Endothelial cell of umbilical vein (primary cell): ENCODE data around the gene MTFP1. TPM values are rescaled to one million over a fixed set of nuclear protein-coding genes. Genes with fewer than 3 reads are reported as not detected.

Experiments
- BruUV-seq: library from RNA; stranded (reverse); fragments of 400-500 nt; replicated peaks from 2 replicates; lab custom pipeline; 2021; lab: Mats Ljungman, UMichigan
- CTCF ChIA-PET: fragments of 300-600, 350-600 bp; sonication (Branson Sonifier 250); formaldehyde crosslinking; loops from one replicate; lab custom pipeline; 2021; ENCODE audit warnings: antibody characterized with exemption, inconsistent platforms; lab: Charles Lee
- POLR2A ChIA-PET: fragments of 300-600, 350-600 bp; sonication (Branson Sonifier 250); formaldehyde crosslinking; loops from one replicate; lab custom pipeline; 2021; ENCODE audit warnings: antibody characterized with exemption, inconsistent platforms; lab: Charles Lee
- DNase-seq: peaks from one replicate; pipeline ENCODE4 v3.0.0-alpha.2; 2011; ENCODE audit warnings: low read depth, low spot score
- FAIRE-seq: peaks from 2 replicates; lab custom pipeline; 2011; peaks lifted over from hg19 to GRCh38; lab: Jason Lieb, UNC
- H2AFZ ChIP-seq: 2 replicates; pipeline ENCODE4 v1.6.0; 2012; ENCODE audit warnings: low read depth, low read length, control low read depth, inconsistent platforms
- H3K27ac ChIP-seq: 2 replicates; pipeline ENCODE4 v1.5.1; 2011; ENCODE audit warnings: low read depth, mild to moderate bottlenecking, control low read depth, low read length, moderate library complexity; ENCODE audit not compliant: insufficient read depth
- H3K27me3 ChIP-seq, 2 experiments: 2 replicates each; pipeline versions ENCODE4 v1.6.0 to v1.6.1; 2011; ENCODE audit warnings: low read length in 2 of 2, mixed read lengths in 1 of 2; ENCODE audit not compliant: control insufficient read depth in 2 of 2, insufficient read depth in 2 of 2
- H3K36me3 ChIP-seq, 2 experiments: 2 replicates in 1 of 2; 3 replicates in 1 of 2; pipeline ENCODE4 v1.5.1; 2011; ENCODE audit warnings: low read length in 2 of 2, mild to moderate bottlenecking in 1 of 2, moderate library complexity in 1 of 2; ENCODE audit not compliant: control insufficient read depth in 2 of 2, insufficient read depth in 2 of 2; ENCODE audit errors: extremely low read depth in 1 of 2
- H3K4me1 ChIP-seq: 3 replicates; pipeline ENCODE4 v1.5.1; 2011; ENCODE audit warnings: mild to moderate bottlenecking, low read length; ENCODE audit not compliant: control insufficient read depth, insufficient read depth; ENCODE audit errors: extremely low read depth
- H3K4me2 ChIP-seq: 2 replicates; pipeline ENCODE4 v1.6.1; 2011; ENCODE audit warnings: low read length, control low read depth, mixed read lengths; ENCODE audit not compliant: insufficient read depth
- H3K4me3 ChIP-seq, 3 experiments: fragments of 200-600 bp in 1 of 3; sonication (generic), shearing (Covaris generic) in 1 of 3; replicated peaks in 1 of 3; 2 replicates each; pipeline ENCODE4 v1.5.1; 2011 to 2016; ENCODE audit warnings: control low read depth in 3 of 3, low read length in 3 of 3, mild to moderate bottlenecking in 2 of 3, inconsistent platforms in 1 of 3, low read depth in 1 of 3, moderate library complexity in 1 of 3; ENCODE audit not compliant: insufficient read depth in 1 of 3
- H3K79me2 ChIP-seq: 2 replicates; pipeline ENCODE4 v1.6.0; 2012; ENCODE audit warnings: low read length, inconsistent platforms; ENCODE audit not compliant: control insufficient read depth, insufficient read depth
- H3K9ac ChIP-seq: replicated peaks from 2 replicates; pipeline ENCODE3; 2011; ENCODE audit warnings: low read length, control low read depth; ENCODE audit not compliant: insufficient read depth; ENCODE audit errors: extremely low read depth
- H3K9me1 ChIP-seq: replicated peaks from 3 replicates; pipeline ENCODE4 v1.6.0; 2011; ENCODE audit warnings: mild to moderate bottlenecking, low read length; ENCODE audit not compliant: control insufficient read depth, insufficient read depth; ENCODE audit errors: extremely low read depth
- H3K9me3 ChIP-seq: replicated peaks from 2 replicates; pipeline ENCODE4 v1.5.1; 2012; ENCODE audit warnings: low read length, inconsistent platforms; ENCODE audit not compliant: control insufficient read depth, insufficient read depth
- H4K20me1 ChIP-seq: replicated peaks from 2 replicates; pipeline ENCODE3; 2011; ENCODE audit warnings: mild to moderate bottlenecking, low read length; ENCODE audit not compliant: control insufficient read depth, insufficient read depth; ENCODE audit errors: extremely low read depth
- CTCF ChIP-seq, 2 donors: IDR thresholded peaks; 1 replicate in 1 of 2; 2 replicates in 1 of 2; pipeline ENCODE4 v1.5.1; 2011; ENCODE audit warnings: low read length in 2 of 2, mild to moderate bottlenecking in 2 of 2, moderate library complexity in 2 of 2, control low read depth in 1 of 2, inconsistent platforms in 1 of 2, low read depth in 1 of 2; ENCODE audit not compliant: insufficient read depth in 1 of 2; ENCODE audit errors: extremely low read depth in 1 of 2
- EZH2 ChIP-seq: IDR thresholded peaks from 2 replicates; pipeline ENCODE4 v1.6.1; 2012; ENCODE audit warnings: borderline replicate concordance, low read depth, mild to moderate bottlenecking, moderate library complexity, low read length, inconsistent platforms; ENCODE audit not compliant: severe bottlenecking
- FOS ChIP-seq: IDR thresholded peaks from 2 replicates; pipeline ENCODE4 v1.6.1; 2011; ENCODE audit warnings: mild to moderate bottlenecking, low read length, moderate library complexity, borderline replicate concordance; ENCODE audit not compliant: insufficient read depth
- GATA2 ChIP-seq: IDR thresholded peaks from 2 replicates; pipeline ENCODE4 v1.7.0; 2011; ENCODE audit warnings: low read depth, mild to moderate bottlenecking, moderate library complexity, mixed read lengths, low read length; ENCODE audit not compliant: insufficient read length, insufficient read depth
- JUN ChIP-seq: IDR thresholded peaks from 2 replicates; pipeline ENCODE4 v1.6.1; 2011; ENCODE audit warnings: borderline replicate concordance, low read depth; ENCODE audit not compliant: insufficient read length, insufficient read depth
- MAX ChIP-seq: IDR thresholded peaks from 2 replicates; pipeline ENCODE4 v1.6.1; 2011; ENCODE audit not compliant: insufficient read depth, insufficient read length
- MYC ChIP-seq: IDR thresholded peaks from one replicate; pipeline ENCODE4 v1.6.1; 2011; ENCODE audit warnings: mild to moderate bottlenecking, low read depth, low read length
- POLR2A ChIP-seq: IDR thresholded peaks from 2 replicates; pipeline ENCODE4 v1.6.1; 2012; ENCODE audit warnings: low read depth, mild to moderate bottlenecking, control low read depth, low read length
- POLR2AphosphoS5 ChIP-seq: IDR thresholded peaks from 2 replicates; pipeline ENCODE4 v1.6.1; 2012; ENCODE audit warnings: low read depth, mild to moderate bottlenecking, control low read depth, low read length, moderate library complexity; ENCODE audit not compliant: insufficient read depth
- dilution Hi-C: fragments of 300-500 bp; cut with MboI; formaldehyde crosslinking; loops from one replicate; pipeline ENCODE4 v1.15.0; 2019; ENCODE audit warnings: low sequenced_read_pairs; ENCODE audit not compliant: extremely low pct_ligation_motif_present
- intact Hi-C: fragments of 100-400 bp; cut with micrococcal nuclease; formaldehyde crosslinking; loops from one replicate; pipeline ENCODE4 v1.10.0; 2022
- polyA plus RNA-seq, 4 experiments: library from polyadenylated mRNA; depleted of rRNA in 3 of 4; stranded (reverse) in 3 of 4; unstranded in 1 of 4; fragments of >200 nt; gene quantifications; 2 replicates each; pipeline versions ENCODE4 v1.2.1 to v1.2.3, GENCODE V29; 2011 to 2012; ENCODE audit warnings: missing spikeins in 1 of 4
- total RNA-seq: library from RNA; stranded (reverse); gene quantifications from 2 replicates; pipeline ENCODE4 v1.2.3, GENCODE V29; 2021

MTFP1 gene
- total and polyA plus RNA-seq, 2 donors (not counting 3 experiments of a cell fraction or from before 2014, with no cell fraction given), result 30.3 to 41.9 TPM

- Histone ChIP-seq H3K4me1 (peaks cover 23% of the 10 kb centered on the region), H3K4me3 (no peak overlapping the region), H2AFZ (no peak overlapping the region), H4K20me1 (no peaks in the 10 kb centered on the region), H3K27me3 (no peaks in the 10 kb centered on the region), H3K4me2 (no peak overlapping the region), H3K36me3 (peaks cover 13 to 38% of the 10 kb centered on the region in 2 experiments), H3K9me3 (no peaks in the 10 kb centered on the region), H3K9me1 (no peaks in the 10 kb centered on the region), H3K79me2 (no peaks in the 10 kb centered on the region), H3K9ac (no peak overlapping the region), H3K27ac (no peak overlapping the region)
- ChIA-PET POLR2A (no interaction called here), CTCF (no interaction called here)
- no TSS peak for BruUV-seq
- no peak for TF ChIP-seq FOS
- TF ChIP-seq POLR2AphosphoS5, result no peak
- TF ChIP-seq EZH2, result no peak
- no peak for TF ChIP-seq POLR2A
- TF ChIP-seq MAX, result no peak
- no peak for TF ChIP-seq GATA2
- TF ChIP-seq MYC, result no peak
- TF ChIP-seq JUN, result no peak
- TF ChIP-seq CTCF (IDR thresholded peaks at IDR 0.05; ENCODE audit: extremely low read depth in 1 of 2, insufficient read depth in 1 of 2, low read depth in 1 of 2, low read length in 2 of 2), result no peak
- dilution Hi-C loops (no loop called here), intact Hi-C loops (no loop called here)
- no peak for FAIRE-seq
- no peak for DNase-seq
These were observed 8.7 kb upstream of the MTFP1 start for GRCh38 chr22:30416837-30417236.
